NCI-H2107 treated with DMSO at 0.1 percent for 48 hours (cell line): ENCODE results near the gene MTHFS.

ENCODE experiments used
- DNase-seq: peaks from one replicate; lab custom pipeline; 2025; ENCODE audit not compliant: unreplicated experiment; lab: John Stamatoyannopoulos, UW

Gene MTHFS

DNA sequence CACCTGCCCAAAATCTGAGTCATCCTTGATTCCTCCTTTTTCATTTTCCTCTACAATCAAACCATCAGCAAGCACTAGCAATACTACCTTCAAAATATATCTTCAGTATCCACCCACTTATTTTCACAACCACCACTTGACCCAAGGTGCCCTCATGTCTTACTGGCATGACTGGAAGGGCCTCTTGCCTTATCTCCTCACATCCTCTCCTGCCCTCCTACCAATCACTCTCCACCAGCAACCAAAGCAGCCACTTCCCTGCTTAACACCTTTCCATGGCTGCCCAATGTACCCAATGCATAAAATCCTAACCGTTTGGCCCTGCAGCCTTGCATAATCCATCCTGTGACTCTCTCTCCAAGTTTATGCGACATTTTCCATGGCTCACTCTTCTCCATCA, 76.0 kb downstream of the MTHFS start:
- DNase-seq = no peak

- no peak for DNase-seq
Measured at GRCh38 chr15:79820176-79820575, 76.6 kb downstream of the MTHFS start.

- no peak for DNase-seq
Measured at GRCh38 chr15:79816571-79816970, 80.2 kb downstream of the MTHFS start.

DNA sequence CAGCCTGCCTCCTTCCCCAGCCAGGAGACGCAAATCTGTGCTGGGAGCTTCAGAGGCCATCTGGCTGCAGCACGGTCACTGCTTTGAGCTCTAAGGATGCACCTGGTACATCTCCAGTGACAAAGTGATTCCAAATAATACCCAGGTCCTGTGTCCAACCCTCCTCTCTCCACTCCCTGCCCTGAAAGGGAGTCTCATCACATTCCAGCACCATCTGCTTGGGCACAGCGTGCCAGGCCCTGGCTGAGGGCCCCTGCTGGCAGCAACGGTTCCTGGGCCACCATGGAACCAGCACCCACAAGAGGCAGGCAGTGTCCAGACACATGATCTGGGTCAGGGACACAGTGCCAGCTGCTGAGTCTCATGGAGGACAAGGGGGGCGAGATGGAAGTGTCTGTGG, 81.3 kb downstream of the MTHFS start:
- no peak for DNase-seq

GRCh38 chr15:79812541-79812940, 84.3 kb downstream of the MTHFS start:
- DNase-seq = no peak

DNA sequence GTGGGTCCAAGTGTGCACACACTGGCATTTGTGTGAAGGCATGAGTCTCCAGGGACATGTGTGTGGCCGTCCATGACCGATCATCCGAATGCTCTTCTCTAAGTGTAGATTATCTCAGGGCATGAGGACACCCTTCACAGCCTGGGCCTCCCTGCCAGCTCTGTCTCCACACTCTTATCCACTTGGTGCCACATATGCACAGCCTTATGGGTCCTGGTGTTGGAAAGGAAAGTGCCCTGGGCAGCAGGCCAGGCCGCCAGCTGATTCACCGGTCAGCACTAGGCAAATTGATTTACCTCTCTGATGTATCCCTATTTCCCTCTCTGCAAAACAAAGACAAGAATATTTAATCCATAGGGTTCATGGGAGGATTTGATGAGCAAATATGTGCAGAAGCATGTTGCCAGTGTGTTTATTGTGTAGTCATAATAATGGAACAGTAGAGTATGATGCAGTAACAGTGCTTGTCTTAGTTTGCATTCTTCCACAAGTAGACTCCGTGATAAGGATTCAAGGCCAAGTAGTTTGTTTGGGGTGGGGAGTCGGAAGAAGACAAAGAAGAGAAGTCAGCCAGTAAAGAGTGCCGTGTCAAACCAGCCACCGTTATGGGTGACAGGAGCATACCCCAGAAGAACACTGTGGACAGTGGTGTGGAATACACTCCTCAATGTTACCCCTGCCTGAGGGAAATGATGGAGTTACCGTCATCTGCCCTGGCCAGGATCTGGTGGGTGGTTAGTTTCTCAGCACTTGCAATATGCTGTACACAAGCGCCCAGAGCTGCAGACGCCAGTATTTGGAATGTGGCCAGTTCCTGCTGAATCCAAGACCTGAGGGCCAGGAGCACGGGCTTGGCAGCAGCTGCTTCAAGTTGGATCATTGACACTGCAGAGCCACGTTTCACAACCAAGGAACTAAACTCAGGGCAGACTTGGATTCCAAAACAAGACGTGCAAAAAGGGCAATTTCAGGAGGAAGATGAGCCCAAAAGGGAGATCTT, 85.1 kb downstream of the MTHFS start:
- DNase-seq = no peak

DNA sequence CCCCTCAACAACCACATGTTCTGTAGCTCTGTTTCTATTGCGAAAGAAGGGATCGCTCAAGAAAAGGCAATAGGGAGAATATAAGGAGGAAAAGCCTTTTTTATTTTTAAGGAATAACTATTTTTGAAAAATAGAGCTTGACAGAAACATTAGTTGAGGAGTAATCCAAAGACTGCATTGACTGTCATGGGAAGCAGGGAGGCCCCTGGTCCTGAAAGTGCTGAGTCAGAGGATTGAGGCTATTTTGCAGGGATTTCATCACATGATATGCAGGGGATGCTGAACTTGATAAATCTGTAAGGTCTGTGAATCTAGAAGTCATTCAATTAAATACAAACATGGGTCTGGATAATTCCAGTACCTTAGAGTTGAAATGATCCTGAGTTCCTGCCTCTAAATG, 92.0 kb downstream of the MTHFS start:
- DNase-seq = no peak

DNA sequence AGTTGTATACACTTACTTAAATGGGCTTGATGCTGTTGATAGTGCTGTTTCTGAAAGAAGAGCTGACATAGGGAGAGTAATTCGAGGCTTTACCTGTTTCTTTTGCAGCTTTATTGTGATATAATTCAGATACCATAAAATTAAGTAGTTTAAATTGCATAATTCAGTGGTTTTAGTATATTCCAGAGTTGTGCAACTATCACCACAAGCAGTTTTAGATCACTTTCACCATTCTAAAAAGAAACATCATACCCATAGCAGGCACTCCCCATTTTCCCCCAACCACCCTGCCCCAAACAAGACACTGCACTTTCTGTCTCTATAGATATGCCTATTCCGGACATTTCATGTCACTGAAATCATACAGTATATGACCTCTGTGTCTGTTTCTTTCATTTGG, 98.5 kb downstream of the MTHFS start:
- DNase-seq = no peak
